Right forelimb (tissue), 1 donor: ENCODE measurements around the gene CACNA1A.
"Not testable (repeated sequence)": the region's sequence is repeated elsewhere in the genome, so short reads cannot be mapped to it uniquely, and the experiment has no call there.

Experiments
- DNase-seq: peaks from one replicate; pipeline ENCODE4 v3.0.0-alpha.2; 2018

The CACNA1A gene

DNA sequence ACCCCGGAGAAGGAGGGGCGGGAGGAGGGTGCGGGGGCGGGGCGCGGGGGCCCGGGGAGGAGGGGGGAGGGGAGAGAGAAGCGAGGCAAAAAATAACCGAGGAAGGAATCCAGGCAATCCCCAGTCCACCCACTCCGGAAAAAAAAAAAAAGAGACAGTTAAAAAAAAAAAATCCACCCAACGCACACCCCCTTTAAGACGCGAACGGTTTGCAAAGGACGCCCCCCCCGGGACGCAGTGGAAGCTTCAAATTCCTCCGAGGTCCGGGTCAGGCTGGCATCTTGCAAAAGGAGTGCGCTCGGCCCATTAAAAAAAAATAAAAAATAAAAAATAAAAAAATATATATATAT, at the start of gene CACNA1A:
CACNA1A (minus strand) TSS at position 9 of the 350 bp plus-strand sequence. CDS start 255 bp downstream, outside the sequence.
- no peak for DNase-seq

- no peak for DNase-seq
Measured at GRCh38 chr19:13554506-13555240, 48.4 kb upstream of the CACNA1A start.

GRCh38 chr19:13553880-13554400, 47.7 kb upstream of the CACNA1A start:
- DNase-seq, result no peak

DNA sequence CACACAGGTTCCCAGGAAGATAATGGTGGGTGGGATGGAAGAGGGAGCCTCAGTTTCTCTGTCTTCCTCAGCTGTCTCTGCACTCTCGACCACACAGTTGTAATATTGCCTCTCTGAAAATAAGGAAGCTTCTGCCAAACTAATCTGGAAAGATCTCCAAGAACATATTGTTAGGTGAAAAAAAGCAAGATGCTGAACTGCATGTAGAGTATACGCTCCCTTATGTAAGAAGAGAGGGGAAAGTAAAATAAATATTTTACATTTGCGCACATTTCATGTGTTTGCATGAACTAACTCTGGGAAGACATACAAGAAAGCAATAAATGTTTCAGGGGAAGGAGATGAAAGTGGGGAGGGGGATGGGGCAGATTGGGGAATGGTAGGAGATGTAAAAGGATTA, 41.9 kb upstream of the CACNA1A start:
- no peak for DNase-seq

GRCh38 chr19:13547102-13547501, 40.8 kb upstream of the CACNA1A start:
- DNase-seq, result no peak

GRCh38 chr19:13544423-13544822, 38.1 kb upstream of the CACNA1A start:
- no peak for DNase-seq

- no peak for DNase-seq
Measured at GRCh38 chr19:13541554-13541953, 35.3 kb upstream of the CACNA1A start.

GRCh38 chr19:13539332-13539731, 33.1 kb upstream of the CACNA1A start:
- no peak for DNase-seq

- no peak for DNase-seq
Measured at GRCh38 chr19:13538601-13539253, 32.4 kb upstream of the CACNA1A start.

GRCh38 chr19:13537454-13537853, 31.2 kb upstream of the CACNA1A start:
- no peak for DNase-seq

DNA sequence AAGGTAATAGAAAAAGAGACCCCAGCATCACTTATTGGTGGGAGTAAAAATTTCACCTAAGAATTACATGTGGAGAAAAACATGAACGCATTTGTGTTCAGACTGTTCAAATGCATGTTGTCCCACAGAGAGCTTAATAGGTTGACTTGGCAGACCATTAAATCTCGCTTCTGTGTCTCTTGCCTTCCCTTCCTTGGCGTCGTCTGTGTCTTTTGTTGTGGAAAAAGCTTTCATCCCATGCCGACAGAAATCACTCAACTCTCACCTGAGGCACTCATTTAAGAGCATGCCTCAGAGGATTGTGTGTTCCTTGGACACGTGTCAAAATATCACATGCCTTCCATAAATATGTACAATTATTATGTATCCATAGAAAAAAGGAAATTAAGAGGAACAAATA, 24.4 kb upstream of the CACNA1A start:
- no peak for DNase-seq

- DNase-seq, result not testable (repeated sequence)
Measured at GRCh38 chr19:13529721-13530120, 23.4 kb upstream of the CACNA1A start.

DNA sequence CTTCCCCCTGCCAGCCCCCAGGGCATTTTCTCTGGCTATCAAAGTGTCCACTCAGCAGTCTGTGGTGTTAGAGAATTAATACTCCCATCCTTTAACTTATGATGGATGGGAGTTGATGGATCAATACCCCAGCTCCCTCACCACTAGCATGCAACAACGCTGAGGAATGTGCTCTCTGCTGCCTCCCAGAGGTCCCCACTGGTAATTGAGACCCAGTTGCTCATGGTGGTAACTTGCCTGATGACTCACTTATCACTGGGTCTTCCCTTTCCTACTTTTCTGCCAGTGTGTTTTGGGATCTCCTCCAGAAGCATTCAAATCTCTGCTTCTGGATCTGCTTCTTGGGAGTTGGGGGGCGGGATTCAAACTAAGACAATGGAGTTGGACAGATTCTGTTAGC, 20.3 kb upstream of the CACNA1A start:
- DNase-seq, result no peak

DNA sequence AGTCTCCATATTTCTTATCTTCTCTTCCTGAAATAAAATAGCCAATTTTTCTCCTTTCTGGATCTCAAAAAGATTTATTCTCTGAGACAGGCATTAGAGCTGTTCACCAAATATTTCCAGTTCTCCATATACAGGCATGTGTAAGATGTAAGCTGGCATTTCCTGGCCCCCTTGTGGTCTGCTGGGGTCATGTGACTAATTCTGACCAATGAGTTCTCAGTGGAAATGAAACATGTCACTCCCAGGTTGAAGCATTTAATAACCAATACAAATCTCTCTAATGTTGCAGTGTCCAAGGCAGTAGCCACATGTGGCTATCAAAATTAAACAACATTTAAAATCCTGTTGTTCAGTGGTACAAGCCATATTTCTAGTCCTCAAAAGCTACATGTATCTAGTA, 14.8 kb upstream of the CACNA1A start:
- no peak for DNase-seq

GRCh38 chr19:13511947-13512346, 5.7 kb upstream of the CACNA1A start:
- DNase-seq, result no peak

GRCh38 chr19:13507053-13507611, 853 bp upstream of the CACNA1A start:
- DNase-seq, result no peak

DNA sequence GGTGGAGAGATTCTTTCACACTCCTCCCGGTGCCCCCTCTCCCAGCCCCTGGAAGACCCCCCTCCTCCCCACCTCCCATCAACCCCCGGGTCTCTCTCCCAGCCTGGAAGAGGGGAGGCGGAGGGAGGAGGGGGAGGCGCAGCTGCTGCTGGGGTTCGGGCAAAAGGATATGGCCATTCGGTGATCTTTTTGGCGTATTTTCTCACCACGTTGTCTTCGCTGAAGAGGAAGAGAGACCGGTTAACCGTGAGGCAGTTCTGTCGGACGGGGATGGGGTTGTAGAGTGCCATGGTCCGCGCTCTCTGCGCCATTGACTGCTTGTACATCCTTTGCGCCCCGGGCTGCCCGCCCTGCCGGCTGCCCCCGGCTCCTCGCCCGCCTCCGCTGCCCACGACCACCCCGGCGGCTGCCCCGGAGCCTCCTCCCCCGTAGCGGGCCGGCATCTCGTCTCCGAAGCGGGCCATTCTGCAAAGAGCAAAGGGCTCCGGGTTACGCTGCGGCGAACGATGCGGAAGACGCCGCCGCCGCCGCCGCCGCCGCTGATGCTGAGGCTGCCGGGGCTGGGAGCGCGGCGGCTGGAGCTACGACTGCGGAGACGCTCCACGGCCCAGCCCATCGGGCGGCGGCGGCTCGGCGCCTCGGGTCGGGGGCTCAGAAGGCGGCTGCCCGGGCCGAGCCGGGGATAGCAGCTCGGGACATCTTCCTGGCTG, 363 bp downstream of the CACNA1A start:
- peak; percentile 43 for DNase-seq

- DNase-seq, result no peak
Measured at GRCh38 chr19:13505164-13505695, 1.0 kb downstream of the CACNA1A start.

- DNase-seq, result no peak
Measured at GRCh38 chr19:13503570-13504235, 2.6 kb downstream of the CACNA1A start.

DNA sequence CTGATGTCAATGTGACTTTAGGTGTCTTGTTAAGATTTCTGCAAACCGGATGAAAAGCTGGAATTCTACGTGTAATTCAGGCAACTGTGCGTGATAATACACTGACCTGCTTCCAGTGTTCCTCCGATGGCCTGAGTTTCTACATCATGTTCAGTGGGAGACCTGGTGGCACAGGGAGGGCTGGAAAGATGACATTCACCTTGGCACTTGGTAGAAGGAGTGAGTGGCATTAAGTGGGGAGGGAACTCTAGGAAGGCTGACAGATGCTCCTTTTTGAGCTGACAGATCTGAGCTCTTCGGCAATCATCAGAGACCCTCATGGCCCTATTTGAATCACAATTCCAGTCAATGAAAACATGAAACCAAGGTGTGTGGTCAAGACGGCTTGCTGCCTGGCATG, 4.0 kb downstream of the CACNA1A start:
- no peak for DNase-seq

DNA sequence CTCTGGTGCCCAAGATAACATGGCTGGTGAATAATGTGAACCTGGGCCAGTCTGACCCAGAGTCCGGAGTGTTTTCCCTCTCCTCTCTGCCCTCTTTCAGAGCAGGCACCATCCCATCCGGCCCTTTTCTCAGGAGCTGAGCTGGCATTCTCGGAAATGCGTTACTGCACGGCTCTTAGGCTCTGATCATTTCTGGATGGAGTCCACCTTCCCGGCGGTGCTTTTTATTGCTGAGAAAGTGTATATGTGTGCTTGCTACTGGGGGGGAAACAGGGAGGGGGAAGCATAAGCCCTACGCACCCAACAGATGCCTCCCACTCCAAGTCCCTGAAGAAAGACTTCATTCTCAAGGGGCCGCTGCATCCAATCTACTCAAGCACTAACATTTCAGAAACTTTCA, 6.6 kb downstream of the CACNA1A start:
- DNase-seq, result no peak

- DNase-seq, result no peak
Measured at GRCh38 chr19:13493516-13494310, 12.6 kb downstream of the CACNA1A start.
